ENCODE data around the gene KCTD10.

- TF ChIP-seq TAF1 (IDR thresholded peaks at IDR 0.05; ENCODE audit: borderline replicate concordance, low read depth, low read length) = no peak
- no peak for TF ChIP-seq POLR2AphosphoS5 (IDR thresholded peaks at IDR 0.05; ENCODE audit: low read depth, low read length)
These were observed 16.0 kb upstream of the KCTD10 start for GRCh38 chr12:109493090-109493489.
